AG09319 (cell line): ENCODE measurements around the gene ANKRD12.

Experiments used
- DNase-seq: peaks from one replicate; pipeline ENCODE4 v3.0.0-alpha.2; 2010; ENCODE audit warnings: low read depth; ENCODE audit errors: extremely low read depth
- CTCF ChIP-seq: IDR thresholded peaks from 2 replicates; pipeline ENCODE4 v1.5.1; 2011; ENCODE audit warnings: low read depth, mild to moderate bottlenecking, inconsistent platforms, low read length, moderate library complexity

The ANKRD12 gene

GRCh38 chr18:9333441-9334328 lies 197.1 kb downstream of the ANKRD12 start:
- TF ChIP-seq CTCF = peak; percentile 5
- DNase-seq = no peak

GRCh38 chr18:9334329-9334972 lies 197.9 kb downstream of the ANKRD12 start, which contains the start of gene TWSG1:
TWSG1 (plus strand) TSS chr18:9334773; CDS start chr18:9337230, 2,457 bp downstream.
- peak; percentile 47 for TF ChIP-seq CTCF
- peak; percentile 91 for DNase-seq

GRCh38 chr18:9334973-9335696 lies 198.6 kb downstream of the ANKRD12 start:
- no peak for DNase-seq
- no peak for TF ChIP-seq CTCF
